HepG2 (cell line): Measurements from ENCODE around the gene SIVA1. TPM values are rescaled to one million over a fixed set of nuclear protein-coding genes. Genes with fewer than 3 reads are reported as not detected.

ENCODE experiments used
- ATAC-seq: fragments of 200-7000 bp; cut with Tn5 transposase; 3 replicates; pipeline ENCODE4 v1.9.1; 2020; ENCODE audit warnings: mild to moderate bottlenecking, moderate library complexity
- BruUV-seq: library from RNA; stranded (reverse); fragments of 400-500 nt; replicated peaks from 2 replicates; lab custom pipeline; 2021; lab: Mats Ljungman, UMichigan
- CTCF ChIA-PET: fragments of 300-600 bp; formaldehyde crosslinking; extraction: SDS; loops from one replicate; lab custom pipeline; 2021; ENCODE audit warnings: low total read pairs, inconsistent platforms, low intra/inter-chr PET ratio; lab: Yijun Ruan, JAX
- POLR2A ChIA-PET: fragments of 350-600 bp; sonication (Branson Sonifier 250); formaldehyde crosslinking; loops from one replicate; lab custom pipeline; 2020; ENCODE audit warnings: antibody characterized with exemption, inconsistent platforms; lab: Yijun Ruan, JAX
- DNase-seq: peaks from one replicate; pipeline ENCODE4 v3.0.0-alpha.2; 2015; ENCODE audit warnings: low spot score
- FAIRE-seq: peaks from 3 replicates; lab custom pipeline; 2011; peaks lifted over from hg19 to GRCh38; lab: Jason Lieb, UNC
- H2AFZ ChIP-seq: one replicate; pipeline ENCODE4 v1.6.1; 2011; ENCODE audit warnings: low read length, inconsistent platforms
- H3K27ac ChIP-seq: fragments of 300-600 bp; 3 replicates; pipeline ENCODE4 v1.8.0; 2011; ENCODE audit warnings: mixed run types, mild to moderate bottlenecking, mixed read lengths, low read length, inconsistent platforms; ENCODE audit not compliant: insufficient read depth; ENCODE audit errors: extremely low read length
- H3K27me3 ChIP-seq, 2 experiments: fragments of 200-600 bp in 1 of 2; 2 replicates in 1 of 2; 3 replicates in 1 of 2; pipeline versions ENCODE4 v1.6.0 to v1.8.0; 2011; ENCODE audit warnings: low read length in 2 of 2, mild to moderate bottlenecking in 2 of 2, moderate library complexity in 2 of 2, inconsistent platforms in 1 of 2; ENCODE audit not compliant: insufficient read depth in 2 of 2, control insufficient read depth in 1 of 2
- H3K36me3 ChIP-seq, 2 experiments: fragments of 200-600 bp in 1 of 2; replicated peaks in 1 of 2; 2 replicates in 1 of 2; 3 replicates in 1 of 2; pipeline versions ENCODE4 v1.5.1 to v1.8.0; 2011; ENCODE audit warnings: low read length in 2 of 2, inconsistent platforms in 1 of 2; ENCODE audit not compliant: insufficient read depth in 2 of 2, control insufficient read depth in 1 of 2
- H3K4me1 ChIP-seq: 2 replicates; pipeline ENCODE4 v1.5.1; 2012; ENCODE audit warnings: low read length, inconsistent platforms; ENCODE audit not compliant: insufficient read depth
- H3K4me2 ChIP-seq: 2 replicates; pipeline ENCODE4 v1.6.0; 2011; ENCODE audit warnings: low read depth, low read length, inconsistent platforms
- H3K4me3 ChIP-seq, 3 experiments: fragments of 200-600 bp in 1 of 3; sonication (generic), shearing (Covaris generic) in 1 of 3; replicated peaks in 1 of 3; 2 replicates each; pipeline ENCODE4 v1.5.1; 2011 to 2016; ENCODE audit warnings: low read length in 3 of 3, inconsistent platforms in 2 of 3, low read depth in 2 of 3, mild to moderate bottlenecking in 2 of 3, control low read depth in 1 of 3, mixed read lengths in 1 of 3; ENCODE audit not compliant: insufficient read depth in 1 of 3
- H3K79me2 ChIP-seq: one replicate; pipeline ENCODE4 v1.6.1; 2011; ENCODE audit warnings: low read length, inconsistent platforms; ENCODE audit not compliant: insufficient read depth
- H3K9ac ChIP-seq: 2 replicates; pipeline ENCODE4 v1.6.0; 2011; ENCODE audit warnings: mild to moderate bottlenecking, low read depth, low read length, inconsistent platforms; ENCODE audit not compliant: insufficient read depth
- H3K9me3 ChIP-seq: 2 replicates; pipeline ENCODE4 v1.5.1; 2012; ENCODE audit warnings: mild to moderate bottlenecking, low read length
- H4K20me1 ChIP-seq: 2 replicates; pipeline ENCODE4 v1.6.0; 2011; ENCODE audit warnings: inconsistent platforms, mild to moderate bottlenecking, low read length, moderate library complexity; ENCODE audit not compliant: insufficient read depth
- AGO2 ChIP-seq: fragments of 200-400 bp; formaldehyde crosslinking; optimal IDR thresholded peaks from 2 replicates; pipeline ENCODE3; 2017; ENCODE audit warnings: mild to moderate bottlenecking, low read depth, low read length, moderate library complexity
- AKAP8 ChIP-seq: sonication (generic); formaldehyde crosslinking; IDR thresholded peaks from 2 replicates; pipeline ENCODE4 v1.5.1; 2020; ENCODE audit warnings: mild to moderate bottlenecking, missing genetic modification reagents
- SIN3B ChIP-seq: fragments of 150-350 bp; IDR thresholded peaks from 2 replicates; pipeline ENCODE4 v1.6.1; 2014; ENCODE audit warnings: low read length
- TEF ChIP-seq: sonication (generic); formaldehyde crosslinking; IDR thresholded peaks from 2 replicates; pipeline ENCODE4 v1.5.0; 2020; ENCODE audit warnings: missing genetic modification reagents
- ZNF687 ChIP-seq: sonication (generic); formaldehyde crosslinking; IDR thresholded peaks from 2 replicates; pipeline ENCODE4 v1.5.1; 2020; ENCODE audit warnings: mild to moderate bottlenecking, missing genetic modification reagents, moderate library complexity
- ZNF768 ChIP-seq: sonication (generic); formaldehyde crosslinking; IDR thresholded peaks from 2 replicates; pipeline ENCODE4 v1.4.0; 2020; ENCODE audit warnings: missing genetic modification reagents
- ZNF770 ChIP-seq: sonication (generic); formaldehyde crosslinking; IDR thresholded peaks from 2 replicates; pipeline ENCODE4 v1.5.0; 2020; ENCODE audit warnings: mild to moderate bottlenecking, missing genetic modification reagents
- ZNF775 ChIP-seq: sonication (generic); formaldehyde crosslinking; IDR thresholded peaks from 2 replicates; pipeline ENCODE4 v1.4.0; 2020; ENCODE audit warnings: missing genetic modification reagents, mild to moderate bottlenecking, moderate library complexity, borderline replicate concordance
- WGBS: methylation state at CpG from one replicate; pipeline ENCODE4 v1.1.6; 2017; ENCODE audit warnings: low lambda C conversion rate; 5-methylcytosine and 5-hydroxymethylcytosine counted together
- in situ Hi-C: cut with HindIII; loops from 2 replicates; pipeline ENCODE4 v1.10.0; 2017; ENCODE audit warnings: low pct_unique_long_range_greater_than_20kb; ENCODE audit not compliant: extremely low pct_ligation_motif_present
- intact Hi-C: fragments of 100-400 bp; cut with micrococcal nuclease; formaldehyde crosslinking; loops from one replicate; pipeline ENCODE4 v1.10.0; 2022; ENCODE audit not compliant: unreplicated experiment
- polyA plus RNA-seq, 8 experiments: library from polyadenylated mRNA; depleted of rRNA in 3 of 8; stranded (reverse) in 7 of 8; unstranded in 1 of 8; fragments of >200 nt; fragmentation: Illumina TruSeq in 4 of 8; extraction: Trizol in 4 of 8; gene quantifications; 2 replicates each; pipeline versions ENCODE4 v1.2.1 to v1.2.3, GENCODE V29; 2011 to 2016; ENCODE audit warnings: low read depth in 4 of 8, missing spikeins in 1 of 8, mixed read lengths in 1 of 8; ENCODE audit not compliant: insufficient read depth in 1 of 8
- total RNA-seq, 5 experiments: library from RNA; depleted of rRNA; stranded (reverse); fragments of >200 nt; fragmentation: Illumina TruSeq; extraction: Trizol; gene quantifications; 2 replicates each; pipeline ENCODE4 v1.2.3, GENCODE V29; 2016; ENCODE audit warnings: low read depth in 1 of 5

SIVA1 gene
- total and polyA plus RNA-seq, 2 of the 13 experiments (the other 11 are each of a cell fraction or from before 2014, with no cell fraction given): 123 to 186 TPM

GRCh38 chr14:104787736-104788135 is 34.8 kb downstream of the SIVA1 start:
- 100% methylated on average over 4 of the region's 7 CpGs for WGBS
- Histone ChIP-seq H3K36me3 (peaks cover 16 to 25% of the 10 kb centered on the region in 2 experiments; a peak in 3 of 5 replicates), H3K9ac (no peak overlapping the region), H3K27me3 (no peaks in the 10 kb centered on the region), H3K27ac (no peak overlapping the region), H3K4me1 (peaks cover 17% of the 10 kb centered on the region), H2AFZ (no peak overlapping the region), H4K20me1 (0 out of 2 replicates have a peak, but pooled peaks cover 5% of the 10 kb centered on the region), H3K79me2 (peaks cover 4% of the 10 kb centered on the region), H3K4me2 (no peak overlapping the region), H3K4me3 (no peak overlapping the region), H3K9me3 (no peaks in the 10 kb centered on the region)
- DNase-seq (no peak), FAIRE-seq (no peak), ATAC-seq (no peak)
- ChIA-PET POLR2A (interaction anchor here (1.7 kb wide), 1 partner anchor 19 kb away, joined by 4 read pairs; no protein-coding TSS in a partner anchor), CTCF (no interaction called here)
- in situ Hi-C loops (no loop called here), intact Hi-C loops (no loop called here)
- TF ChIP-seq ZNF768 (CRISPR knock-in tag): peak; percentile 67; the same call in 1 of the 2 replicates
- TF ChIP-seq SIN3B: no peak
- TF ChIP-seq TEF (CRISPR knock-in tag): no peak
- TF ChIP-seq AKAP8: 0 out of 2 replicates have a peak, but pooled peaks have one; percentile 30
- TF ChIP-seq ZNF775 (CRISPR knock-in tag): no peak
- TF ChIP-seq ZNF687 (CRISPR knock-in tag): peak; percentile 44
- peak; percentile 25 for TF ChIP-seq AGO2
- TF ChIP-seq ZNF770 (CRISPR knock-in tag): peak; percentile 84
- BruUV-seq: no TSS peak
